Vagina (tissue), 2 donors: Measurements from ENCODE around the gene ITSN1.

Source experiments
- POLR2A ChIP-seq, 2 donors: fragments of 450-650 bp; IDR thresholded peaks; one replicate each; pipeline ENCODE4 v1.6.1; 2017; ENCODE audit warnings: antibody characterized with exemption in 2 of 2, mild to moderate bottlenecking in 2 of 2, moderate library complexity in 2 of 2
- TF ChIP-seq, protein P1 (sequence below), 3 experiments: fragments of 450-650 bp in 2 of 3; fragments of 200-600 bp in 1 of 3; sonication (generic) in 1 of 3; IDR thresholded peaks; one replicate each; pipeline ENCODE4 v1.5.1; 2017 to 2019; ENCODE audit warnings: antibody characterized with exemption in 3 of 3, mild to moderate bottlenecking in 2 of 3, moderate library complexity in 2 of 3

GRCh38 chr21:33667636-33668035 lies 25.3 kb downstream of the ITSN1 start:
- TF ChIP-seq, protein P1, sequence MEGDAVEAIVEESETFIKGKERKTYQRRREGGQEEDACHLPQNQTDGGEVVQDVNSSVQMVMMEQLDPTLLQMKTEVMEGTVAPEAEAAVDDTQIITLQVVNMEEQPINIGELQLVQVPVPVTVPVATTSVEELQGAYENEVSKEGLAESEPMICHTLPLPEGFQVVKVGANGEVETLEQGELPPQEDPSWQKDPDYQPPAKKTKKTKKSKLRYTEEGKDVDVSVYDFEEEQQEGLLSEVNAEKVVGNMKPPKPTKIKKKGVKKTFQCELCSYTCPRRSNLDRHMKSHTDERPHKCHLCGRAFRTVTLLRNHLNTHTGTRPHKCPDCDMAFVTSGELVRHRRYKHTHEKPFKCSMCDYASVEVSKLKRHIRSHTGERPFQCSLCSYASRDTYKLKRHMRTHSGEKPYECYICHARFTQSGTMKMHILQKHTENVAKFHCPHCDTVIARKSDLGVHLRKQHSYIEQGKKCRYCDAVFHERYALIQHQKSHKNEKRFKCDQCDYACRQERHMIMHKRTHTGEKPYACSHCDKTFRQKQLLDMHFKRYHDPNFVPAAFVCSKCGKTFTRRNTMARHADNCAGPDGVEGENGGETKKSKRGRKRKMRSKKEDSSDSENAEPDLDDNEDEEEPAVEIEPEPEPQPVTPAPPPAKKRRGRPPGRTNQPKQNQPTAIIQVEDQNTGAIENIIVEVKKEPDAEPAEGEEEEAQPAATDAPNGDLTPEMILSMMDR (IDR thresholded peaks at IDR 0.05) = no peak
- TF ChIP-seq POLR2A (IDR thresholded peaks at IDR 0.05) = no peak
